Measurements from ENCODE around the gene HIP1.

HIP1 gene

GRCh38 chr7:75667938-75668337, 70.8 kb downstream of the HIP1 start:
- Histone ChIP-seq H3K9ac (ENCODE audit: low read length) (no peak overlapping the region), H3K9me3 (ENCODE audit: insufficient read depth, low read length) (no peaks in the 10 kb centered on the region), H3K4me3 (ENCODE audit: insufficient read depth, low read length, poor library complexity, severe bottlenecking) (no peak overlapping the region), H3F3A (ENCODE audit: insufficient read depth) (no peaks in the 10 kb centered on the region; the same call in 1 of the 2 replicates), H3K9me2 (replicated peaks; ENCODE audit: insufficient read depth, low read length) (no peaks in the 10 kb centered on the region), H3K36me3 (ENCODE audit: low read length) (no peaks in the 10 kb centered on the region), H2AFZ (ENCODE audit: low read depth, low read length, severe bottlenecking) (no peak overlapping the region), H3K27me3 (ENCODE audit: low read length) (no peaks in the 10 kb centered on the region), H3K4me2 (ENCODE audit: low read depth, low read length, poor library complexity, severe bottlenecking) (no peak overlapping the region), H4K20me1 (ENCODE audit: low read depth, low read length) (no peaks in the 10 kb centered on the region), H3K79me2 (ENCODE audit: insufficient read depth, low read length) (no peaks in the 10 kb centered on the region), H3K27ac (ENCODE audit: low read depth, low read length) (no peak overlapping the region)
- TF ChIP-seq CTCF (IDR thresholded peaks at IDR 0.05; ENCODE audit: insufficient read depth, low read length, poor library complexity, severe bottlenecking) (no peak), EZH2phosphoT487 (conservative IDR thresholded peaks at IDR 0.05; ENCODE audit: low read length) (no peak)

DNA sequence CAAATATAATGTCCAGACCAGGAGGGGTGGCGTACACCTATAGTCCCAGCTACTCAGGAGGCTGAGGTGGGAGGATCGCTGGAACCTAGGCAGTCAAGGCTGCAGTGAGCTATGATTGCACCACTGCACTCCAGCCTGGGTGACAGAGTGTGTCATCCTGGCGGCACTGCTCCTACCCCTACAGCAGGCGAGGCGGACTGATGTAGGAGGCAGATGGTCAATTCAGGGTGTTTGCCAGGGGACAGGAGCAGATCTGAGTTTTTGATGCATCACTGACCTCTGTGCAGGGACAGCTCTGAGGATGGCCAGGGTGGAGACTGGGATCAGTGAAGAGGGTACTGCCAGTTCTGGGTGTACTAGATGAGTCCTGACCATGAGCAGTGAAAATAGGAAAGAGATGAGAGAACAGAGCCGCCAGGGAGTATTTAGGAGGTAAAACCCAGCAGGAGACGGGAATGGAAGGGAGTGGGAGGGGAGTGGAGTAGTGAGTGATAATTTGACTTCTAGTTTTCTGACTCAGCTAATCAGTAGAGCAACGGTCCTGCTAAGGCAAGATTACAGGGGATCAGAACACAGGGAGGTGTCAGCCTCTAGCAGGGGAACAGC, 75.3 kb downstream of the HIP1 start:
- H3K27me3 ChIP-seq (ENCODE audit: low read length): no peaks in the 10 kb centered on the region
- no peaks in the 10 kb centered on the region; the same call in 1 of the 2 replicates for H3F3A ChIP-seq (ENCODE audit: insufficient read depth)
- H3K9me3 ChIP-seq (ENCODE audit: insufficient read depth, low read length): no peaks in the 10 kb centered on the region
- H3K9me2 ChIP-seq (replicated peaks; ENCODE audit: insufficient read depth, low read length): no peaks in the 10 kb centered on the region
- no peak overlapping the region for H2AFZ ChIP-seq (ENCODE audit: low read depth, low read length, severe bottlenecking)
- no peak for TF ChIP-seq CTCF (IDR thresholded peaks at IDR 0.05; ENCODE audit: insufficient read depth, low read length, poor library complexity, severe bottlenecking)
- TF ChIP-seq EZH2phosphoT487 (conservative IDR thresholded peaks at IDR 0.05; ENCODE audit: low read length): no peak
- H3K4me3 ChIP-seq (ENCODE audit: insufficient read depth, low read length, poor library complexity, severe bottlenecking): no peak overlapping the region
- no peak overlapping the region for H3K9ac ChIP-seq (ENCODE audit: low read length)
- no peaks in the 10 kb centered on the region for H4K20me1 ChIP-seq (ENCODE audit: low read depth, low read length)
- no peak overlapping the region for H3K27ac ChIP-seq (ENCODE audit: low read depth, low read length)
- no peaks in the 10 kb centered on the region for H3K36me3 ChIP-seq (ENCODE audit: low read length)
- H3K4me2 ChIP-seq (ENCODE audit: low read depth, low read length, poor library complexity, severe bottlenecking): no peak overlapping the region
- no peaks in the 10 kb centered on the region for H3K79me2 ChIP-seq (ENCODE audit: insufficient read depth, low read length)

DNA sequence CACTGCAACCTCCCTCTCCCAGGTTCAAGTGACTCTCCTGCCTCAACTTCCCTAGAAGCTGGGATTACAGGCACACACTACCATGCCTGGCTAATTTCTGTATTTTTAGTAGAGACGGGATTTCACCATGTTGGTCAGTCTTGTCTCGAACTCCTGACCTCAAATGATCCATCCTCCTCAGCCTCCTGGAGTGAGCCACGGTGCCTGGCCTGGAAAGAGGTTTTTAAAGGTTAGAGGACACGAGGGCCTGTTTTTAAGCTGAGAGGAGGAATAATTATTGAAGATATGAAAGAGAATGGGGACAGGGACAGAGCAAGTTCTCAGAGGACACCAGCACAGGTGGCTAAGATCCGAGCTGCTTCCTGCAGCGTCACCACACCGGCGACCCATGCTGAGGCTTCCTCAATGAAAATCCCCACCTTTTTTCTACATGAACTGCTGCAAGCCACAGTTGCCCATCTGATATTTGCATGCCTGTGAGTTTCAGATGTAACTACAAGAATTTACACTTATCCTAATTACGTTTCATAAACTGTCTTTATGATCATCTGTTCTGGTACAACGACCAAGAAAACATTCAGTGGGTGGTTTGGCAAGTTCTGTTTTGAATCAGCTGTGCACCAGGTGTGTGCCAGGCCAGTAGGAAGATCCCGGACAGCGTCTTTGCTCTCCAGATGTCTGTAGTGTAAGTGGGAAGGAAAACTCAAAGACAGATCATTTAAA, 76.0 kb downstream of the HIP1 start:
- no peaks in the 10 kb centered on the region for H3K9me3 ChIP-seq (ENCODE audit: insufficient read depth, low read length)
- peak overlapping the region; percentile 36 for H3K4me2 ChIP-seq (ENCODE audit: low read depth, low read length, poor library complexity, severe bottlenecking)
- H3K4me3 ChIP-seq (ENCODE audit: insufficient read depth, low read length, poor library complexity, severe bottlenecking): no peak overlapping the region
- H2AFZ ChIP-seq (ENCODE audit: low read depth, low read length, severe bottlenecking): peak overlapping the region; percentile 36
- H3K36me3 ChIP-seq (ENCODE audit: low read length): no peaks in the 10 kb centered on the region
- no peak for TF ChIP-seq EZH2phosphoT487 (conservative IDR thresholded peaks at IDR 0.05; ENCODE audit: low read length)
- TF ChIP-seq CTCF (IDR thresholded peaks at IDR 0.05; ENCODE audit: insufficient read depth, low read length, poor library complexity, severe bottlenecking): no peak
- no peaks in the 10 kb centered on the region for H3K9me2 ChIP-seq (replicated peaks; ENCODE audit: insufficient read depth, low read length)
- H3K79me2 ChIP-seq (ENCODE audit: insufficient read depth, low read length): no peaks in the 10 kb centered on the region
- H3F3A ChIP-seq (ENCODE audit: insufficient read depth): no peaks in the 10 kb centered on the region; the same call in 1 of the 2 replicates
- no peaks in the 10 kb centered on the region for H4K20me1 ChIP-seq (ENCODE audit: low read depth, low read length)
- H3K9ac ChIP-seq (ENCODE audit: low read length): no peak overlapping the region
- H3K27me3 ChIP-seq (ENCODE audit: low read length): no peaks in the 10 kb centered on the region
- H3K27ac ChIP-seq (ENCODE audit: low read depth, low read length): no peak overlapping the region

All from SU-DHL-6 (cell line).